GM04504 (cell line): Measurements from ENCODE around the gene OR10A4.
"Not testable (repeated sequence)": the region's sequence is repeated elsewhere in the genome, so short reads cannot be mapped to it uniquely, and the experiment has no call there.

Experiments used
- DNase-seq: peaks from one replicate; pipeline ENCODE4 v3.0.0-alpha.2; 2012; ENCODE audit warnings: low read depth

OR10A4 gene

GRCh38 chr11:6898911-6899310 lies 22.5 kb downstream of the OR10A4 start:
- DNase-seq: no peak

DNA sequence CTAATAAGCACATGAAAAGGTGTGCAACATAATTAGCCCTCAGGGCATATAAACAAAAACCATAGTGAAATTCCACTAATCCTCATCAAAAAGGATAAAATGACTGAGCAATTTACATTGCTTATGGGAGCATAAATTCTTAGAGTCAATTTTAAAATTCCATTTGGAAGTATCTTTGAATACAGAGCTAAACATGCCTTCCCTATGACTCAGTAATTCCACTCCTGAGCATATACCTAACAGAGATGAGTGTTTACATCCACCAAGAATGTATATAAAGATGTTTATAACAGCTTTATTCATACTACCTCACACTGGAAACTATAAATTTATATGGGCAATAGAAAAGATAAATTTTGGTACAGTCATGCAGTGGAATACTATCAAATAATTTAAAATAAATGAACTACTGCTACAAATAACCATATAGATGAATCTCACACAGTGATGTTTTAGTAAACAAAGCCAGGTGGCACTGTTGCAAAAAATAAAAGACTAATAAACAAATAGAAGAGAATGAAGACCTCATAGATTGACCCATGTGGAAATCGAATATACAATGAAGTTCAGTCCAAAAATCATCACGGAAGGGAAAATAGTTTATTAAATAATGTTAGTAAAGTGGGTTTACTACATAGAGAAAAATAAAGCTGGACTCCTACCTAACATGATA lies 24.0 kb downstream of the OR10A4 start:
- DNase-seq: no peak

GRCh38 chr11:6904804-6905203 lies 28.4 kb downstream of the OR10A4 start:
- not testable (repeated sequence) for DNase-seq

DNA sequence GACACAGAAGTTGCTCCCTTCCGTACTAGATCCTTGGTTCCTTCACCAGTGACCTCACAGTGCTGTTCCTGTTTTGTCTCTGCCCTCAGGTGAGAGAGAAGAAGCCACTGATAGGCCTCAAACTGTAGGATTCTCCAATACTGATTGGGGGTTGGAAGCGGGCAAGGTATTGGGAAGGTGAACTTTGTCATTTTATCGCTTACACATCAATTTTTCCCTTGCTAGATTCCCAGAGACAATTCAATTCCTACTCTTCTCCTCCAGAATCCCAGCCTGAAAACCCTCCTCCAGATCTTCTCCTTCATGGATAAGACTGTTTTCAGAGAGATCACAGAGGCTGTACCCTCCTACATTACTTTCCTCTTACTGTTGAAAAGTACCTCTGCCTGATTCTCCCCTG lies 35.0 kb downstream of the OR10A4 start:
- no peak for DNase-seq

DNA sequence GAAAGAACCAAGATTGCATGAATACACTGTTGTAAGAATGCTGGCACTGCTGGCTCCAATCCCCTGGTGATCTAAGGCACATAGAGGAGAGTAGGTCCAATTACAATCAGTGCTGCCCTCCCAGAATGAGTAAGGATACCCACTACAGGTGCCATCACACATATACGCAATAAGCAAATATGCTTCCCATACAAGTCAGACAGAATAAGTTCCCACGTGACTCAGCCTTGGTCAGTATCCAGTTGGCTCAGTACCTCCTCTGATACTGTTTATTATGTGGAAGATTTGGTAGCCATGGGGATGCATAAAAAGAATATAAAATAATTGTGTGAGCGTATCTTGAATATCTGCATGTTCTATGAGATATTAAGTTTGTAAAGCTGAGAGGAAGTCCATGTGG lies 35.5 kb downstream of the OR10A4 start:
- DNase-seq: no peak

DNA sequence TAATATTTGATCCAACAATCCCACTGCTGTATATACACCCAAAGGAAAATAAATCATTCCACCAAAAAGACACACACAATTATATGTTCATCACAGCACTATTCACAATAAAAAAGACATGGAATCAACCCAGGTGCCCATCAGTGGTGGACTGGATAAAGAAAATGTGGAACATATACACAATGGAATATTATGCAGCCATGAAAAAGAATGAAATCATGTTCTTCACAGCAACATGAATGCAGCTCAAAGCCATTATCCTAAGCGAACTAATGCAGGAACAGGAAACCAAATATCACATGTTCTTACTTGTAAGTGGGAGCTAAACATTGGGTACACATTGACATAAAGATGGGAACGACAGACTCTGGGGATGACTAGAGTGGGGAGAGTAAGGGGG lies 43.3 kb downstream of the OR10A4 start:
- no peak for DNase-seq

GRCh38 chr11:6920702-6921101 lies 44.3 kb downstream of the OR10A4 start, which contains the start of gene OR2D3:
OR2D3 (plus strand) TSS chr11:6921002; CDS start chr11:6921002, 0 bp downstream.
- no peak for DNase-seq

DNA sequence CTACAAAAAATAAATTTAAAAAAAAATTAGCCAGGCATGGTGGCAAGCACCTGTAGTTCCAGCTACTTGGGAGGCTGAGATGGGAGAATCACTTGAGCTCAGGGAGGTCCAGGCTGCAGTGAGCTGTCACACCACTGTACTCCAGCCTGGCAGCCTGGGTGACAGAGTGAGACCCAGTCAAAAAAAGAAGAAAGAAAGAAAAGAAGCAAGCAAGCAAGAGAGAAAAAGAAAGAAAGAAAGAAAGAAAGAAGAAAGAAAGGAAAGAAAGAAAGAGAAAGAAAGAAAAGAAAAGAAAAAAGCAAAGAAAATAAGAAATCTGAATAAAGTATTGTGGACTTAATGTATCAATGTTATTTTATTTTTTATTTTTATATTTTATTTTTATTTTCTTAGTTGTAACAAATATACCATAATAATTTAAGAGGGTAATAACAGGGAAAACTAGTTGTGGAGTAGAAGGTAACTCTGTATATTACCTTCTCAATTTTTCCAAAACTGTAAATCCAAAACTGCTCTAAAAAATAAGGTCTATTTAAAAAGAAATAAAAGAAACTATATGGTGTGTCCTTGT lies 48.7 kb downstream of the OR10A4 start:
- DNase-seq: no peak

DNA sequence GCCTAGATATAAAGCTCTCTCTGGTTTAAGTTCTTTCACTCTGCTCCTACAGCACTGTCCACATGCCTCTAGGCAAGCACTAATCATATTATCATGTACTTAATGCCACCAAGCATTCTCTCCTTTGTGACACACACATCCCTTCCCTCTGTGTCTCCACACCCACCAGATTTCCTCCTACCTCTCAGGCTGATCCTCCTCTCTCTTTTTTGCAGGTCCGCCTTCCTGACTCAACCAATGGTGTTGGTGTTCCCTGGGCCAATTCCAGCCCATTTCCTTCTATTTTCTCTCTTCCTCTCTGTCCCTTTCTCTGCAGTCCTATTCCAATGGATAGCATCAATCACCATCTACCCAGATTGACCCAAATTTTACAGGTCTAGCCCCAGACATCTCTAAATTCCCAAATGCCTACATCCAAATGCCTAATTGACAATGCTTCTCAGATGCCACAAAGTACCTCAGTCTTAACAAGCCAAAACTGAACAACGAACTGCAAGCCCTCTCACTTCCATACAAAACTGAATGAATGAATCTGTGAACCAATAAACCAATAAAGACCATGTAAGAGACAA lies 49.3 kb downstream of the OR10A4 start:
- DNase-seq: no peak

DNA sequence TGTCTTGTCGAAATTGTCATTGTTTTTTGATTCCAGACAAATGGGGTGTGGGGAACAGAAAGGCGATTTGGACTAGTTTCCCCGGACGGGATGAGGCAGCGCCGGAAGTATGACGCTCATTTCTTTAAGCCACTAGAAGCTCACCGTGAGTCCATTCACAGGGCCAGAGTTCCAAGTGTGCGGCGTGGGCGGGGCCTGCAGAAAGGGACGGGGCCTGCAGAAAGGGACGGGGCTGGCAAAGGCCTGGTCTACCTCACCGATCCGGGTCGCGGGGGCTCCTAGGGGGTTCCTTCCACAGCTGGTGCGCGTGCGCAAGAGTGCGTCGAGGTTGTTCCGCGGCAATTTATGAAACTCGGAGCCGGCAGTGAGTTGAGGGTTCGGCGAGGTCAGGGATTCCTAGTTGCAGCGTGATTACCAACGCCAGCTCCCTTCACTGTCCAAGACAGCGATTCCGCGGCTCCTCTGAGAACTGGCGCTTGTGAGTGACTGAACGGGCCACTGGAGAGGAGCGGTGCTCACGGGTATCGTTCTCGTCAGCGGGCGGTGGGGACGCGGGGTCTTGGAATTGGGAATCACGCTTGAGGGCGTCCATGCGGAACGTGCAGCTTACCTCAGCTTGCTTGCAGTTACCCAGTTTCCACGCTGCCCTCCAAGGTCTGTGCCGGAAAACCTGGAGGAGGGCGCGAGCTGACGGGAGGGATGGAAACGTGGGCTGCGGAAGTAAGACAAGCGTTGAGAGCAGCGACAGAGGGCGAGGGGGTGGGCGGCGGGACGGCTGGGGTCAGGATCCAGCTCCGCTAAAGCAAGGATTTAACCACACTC lies 50.0 kb downstream of the OR10A4 start, which contains the start of gene ZNF215:
Gene ZNF215 (plus strand): TSS at position 219 of the 822 bp plus-strand sequence. CDS start 5,847 bp downstream, outside the sequence.
- DNase-seq: peak; percentile 59

DNA sequence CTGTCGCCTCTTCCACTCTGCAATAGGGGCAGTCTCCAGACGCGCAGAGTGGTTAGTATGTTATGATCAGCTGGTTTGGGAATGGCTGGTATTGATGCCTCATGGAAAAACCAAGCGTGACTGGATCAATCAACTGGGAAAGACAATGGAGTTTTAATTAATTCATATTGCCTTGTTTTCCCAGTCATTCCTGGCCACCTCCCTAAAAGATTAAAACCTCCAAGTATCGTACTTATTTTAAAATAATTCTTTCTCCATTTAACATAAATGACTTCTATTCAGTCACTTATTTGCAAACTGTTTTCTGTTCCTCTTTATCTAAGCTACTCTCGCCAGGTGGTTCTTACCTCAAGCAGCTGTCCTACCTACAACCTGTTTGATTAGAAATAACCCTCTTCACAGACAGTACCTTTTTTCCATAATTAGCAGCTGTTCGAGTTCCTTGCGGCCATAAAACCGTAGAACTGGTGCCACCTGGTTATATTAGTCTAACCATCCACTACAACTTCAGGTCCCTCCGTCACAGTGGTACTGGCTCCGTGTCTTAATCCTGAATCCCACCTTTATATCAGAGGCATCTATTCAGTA lies 50.7 kb downstream of the OR10A4 start:
- no peak for DNase-seq
